Loucy (cell line): ENCODE results near the gene CACNA1D.

Experiments
- H2AFZ ChIP-seq: fragments of 200-600 bp; sonication (generic); 2 replicates; pipeline ENCODE4 v1.6.0; 2016; ENCODE audit warnings: antibody characterized with exemption, mild to moderate bottlenecking, low read length, moderate library complexity
- H3F3A ChIP-seq: fragments of 200-600 bp; 2 replicates; pipeline ENCODE4 v1.6.0; 2016; ENCODE audit warnings: antibody characterized with exemption, low read depth, mild to moderate bottlenecking
- H3K27me3 ChIP-seq: fragments of 200-600 bp; sonication (generic); 2 replicates; pipeline ENCODE4 v1.6.1; 2014; ENCODE audit warnings: low read length, mild to moderate bottlenecking; ENCODE audit not compliant: insufficient read depth, poor library complexity, severe bottlenecking
- H3K36me3 ChIP-seq: fragments of 200-600 bp; sonication (generic); 2 replicates; pipeline ENCODE4 v1.6.1; 2016; ENCODE audit warnings: low read length; ENCODE audit not compliant: insufficient read depth
- H3K4me1 ChIP-seq: fragments of 200-600 bp; sonication (generic); 2 replicates; pipeline ENCODE4 v1.5.1; 2014; ENCODE audit warnings: low read length, mild to moderate bottlenecking; ENCODE audit not compliant: insufficient read depth, poor library complexity, severe bottlenecking
- H3K4me2 ChIP-seq: fragments of 200-600 bp; sonication (generic); 2 replicates; pipeline ENCODE4 v1.6.0; 2014; ENCODE audit warnings: antibody characterized with exemption, low read length, low read depth, mild to moderate bottlenecking; ENCODE audit not compliant: poor library complexity, severe bottlenecking
- H3K4me3 ChIP-seq: fragments of 200-600 bp; sonication (generic); 2 replicates; pipeline ENCODE4 v1.5.1; 2014; ENCODE audit warnings: low read length, mild to moderate bottlenecking, mixed read lengths; ENCODE audit not compliant: poor library complexity, severe bottlenecking
- H3K79me2 ChIP-seq: fragments of 200-600 bp; sonication (generic); 2 replicates; pipeline ENCODE4 v1.6.1; 2014; ENCODE audit warnings: low read length; ENCODE audit not compliant: insufficient read depth
- H3K9ac ChIP-seq: fragments of 200-600 bp; sonication (generic); 2 replicates; pipeline ENCODE4 v1.6.0; 2014; ENCODE audit warnings: mild to moderate bottlenecking, low read depth, low read length, moderate library complexity; ENCODE audit not compliant: poor library complexity, severe bottlenecking
- H3K9me2 ChIP-seq: fragments of 200-600 bp; sonication (generic); replicated peaks from 2 replicates; pipeline ENCODE4 v1.6.1; 2016; ENCODE audit warnings: low read depth, low read length, mixed read lengths
- H3K9me3 ChIP-seq: fragments of 200-600 bp; sonication (generic); 2 replicates; pipeline ENCODE4 v1.6.1; 2014; ENCODE audit warnings: mild to moderate bottlenecking, antibody characterized with exemption, low read length, low read depth; ENCODE audit not compliant: insufficient read depth
- H4K20me1 ChIP-seq: fragments of 200-600 bp; sonication (generic); 2 replicates; pipeline ENCODE4 v1.6.0; 2014; ENCODE audit warnings: antibody characterized with exemption, low read length, mild to moderate bottlenecking; ENCODE audit not compliant: insufficient read depth, poor library complexity, severe bottlenecking
- EZH2phosphoT487 ChIP-seq: fragments of 200-600 bp; IDR thresholded peaks from 2 replicates; pipeline ENCODE4 v1.6.1; 2018; ENCODE audit warnings: antibody characterized with exemption, mild to moderate bottlenecking, moderate library complexity, borderline replicate concordance
- TF ChIP-seq, protein P1 (sequence below): fragments of 200-600 bp; sonication (generic); conservative IDR thresholded peaks from 2 replicates; pipeline ENCODE4 v1.5.1; 2014; ENCODE audit warnings: mild to moderate bottlenecking, antibody characterized with exemption, low read length

CACNA1D gene

DNA sequence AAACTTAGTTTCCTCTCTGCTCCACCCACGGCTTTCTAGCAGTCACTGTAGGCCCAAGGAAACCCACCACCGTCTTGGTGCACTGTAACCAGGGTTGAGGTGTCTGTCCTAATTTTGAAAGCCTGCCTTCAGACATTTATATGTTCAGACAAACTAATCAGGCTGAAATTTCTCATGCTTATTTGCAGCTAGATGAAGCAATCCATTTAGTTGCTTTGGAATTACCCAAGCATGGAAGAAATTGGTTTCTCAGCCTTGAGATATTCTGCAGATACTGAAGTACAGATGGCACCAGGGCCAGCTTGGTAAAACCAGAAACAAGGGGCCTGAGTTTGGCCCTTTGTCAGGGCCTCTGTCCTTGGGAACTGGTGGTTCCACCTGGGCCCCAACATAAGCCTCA, 105.4 kb downstream of the CACNA1D start:
- Histone ChIP-seq H3K36me3 (no peaks in the 10 kb centered on the region), H3K4me3 (no peak overlapping the region), H3K9me3 (no peaks in the 10 kb centered on the region), H3K27me3 (no peaks in the 10 kb centered on the region), H3K9me2 (no peaks in the 10 kb centered on the region), H4K20me1 (no peaks in the 10 kb centered on the region), H3K4me2 (no peak overlapping the region), H3K9ac (no peak overlapping the region), H3K79me2 (no peaks in the 10 kb centered on the region), H2AFZ (no peak overlapping the region), H3F3A (0 out of 2 replicates have a peak, but pooled peaks cover 4% of the 10 kb centered on the region), H3K4me1 (peaks cover 21% of the 10 kb centered on the region)
- no peak for TF ChIP-seq EZH2phosphoT487
- TF ChIP-seq, protein P1, sequence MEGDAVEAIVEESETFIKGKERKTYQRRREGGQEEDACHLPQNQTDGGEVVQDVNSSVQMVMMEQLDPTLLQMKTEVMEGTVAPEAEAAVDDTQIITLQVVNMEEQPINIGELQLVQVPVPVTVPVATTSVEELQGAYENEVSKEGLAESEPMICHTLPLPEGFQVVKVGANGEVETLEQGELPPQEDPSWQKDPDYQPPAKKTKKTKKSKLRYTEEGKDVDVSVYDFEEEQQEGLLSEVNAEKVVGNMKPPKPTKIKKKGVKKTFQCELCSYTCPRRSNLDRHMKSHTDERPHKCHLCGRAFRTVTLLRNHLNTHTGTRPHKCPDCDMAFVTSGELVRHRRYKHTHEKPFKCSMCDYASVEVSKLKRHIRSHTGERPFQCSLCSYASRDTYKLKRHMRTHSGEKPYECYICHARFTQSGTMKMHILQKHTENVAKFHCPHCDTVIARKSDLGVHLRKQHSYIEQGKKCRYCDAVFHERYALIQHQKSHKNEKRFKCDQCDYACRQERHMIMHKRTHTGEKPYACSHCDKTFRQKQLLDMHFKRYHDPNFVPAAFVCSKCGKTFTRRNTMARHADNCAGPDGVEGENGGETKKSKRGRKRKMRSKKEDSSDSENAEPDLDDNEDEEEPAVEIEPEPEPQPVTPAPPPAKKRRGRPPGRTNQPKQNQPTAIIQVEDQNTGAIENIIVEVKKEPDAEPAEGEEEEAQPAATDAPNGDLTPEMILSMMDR, result no peak

DNA sequence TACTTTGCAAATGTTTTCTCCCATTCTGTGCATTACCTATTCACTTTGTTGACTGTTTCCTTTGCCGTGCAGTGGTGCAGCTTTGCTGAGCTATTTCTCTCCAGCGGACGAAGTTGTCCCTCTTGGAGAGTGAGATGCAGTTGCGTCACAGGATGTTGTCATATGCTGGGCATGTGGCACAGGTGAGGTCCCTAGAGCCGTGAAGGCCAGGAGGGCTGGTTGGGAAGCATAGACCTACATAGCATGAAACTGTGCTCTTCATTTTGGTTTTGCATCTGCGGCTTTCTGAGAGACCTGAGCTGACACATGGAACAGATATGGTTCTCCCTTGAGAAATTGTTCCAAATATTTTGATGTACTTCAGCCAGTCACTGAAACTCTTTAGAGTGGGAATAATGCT, 108.5 kb downstream of the CACNA1D start:
- H3F3A ChIP-seq, result 0 out of 2 replicates have a peak, but pooled peaks cover 2% of the 10 kb centered on the region
- no peaks in the 10 kb centered on the region; the same call in 1 of the 2 replicates for H3K9me3 ChIP-seq
- no peak overlapping the region for H2AFZ ChIP-seq
- no peaks in the 10 kb centered on the region for H3K79me2 ChIP-seq
- no peak overlapping the region for H3K9ac ChIP-seq
- no peaks in the 10 kb centered on the region for H3K27me3 ChIP-seq
- no peak overlapping the region for H3K4me2 ChIP-seq
- H3K4me3 ChIP-seq, result no peak overlapping the region
- TF ChIP-seq, protein P1, result no peak
- TF ChIP-seq EZH2phosphoT487, result no peak
- peaks cover 8% of the 10 kb centered on the region for H3K4me1 ChIP-seq
- H4K20me1 ChIP-seq, result no peaks in the 10 kb centered on the region
- H3K36me3 ChIP-seq, result no peaks in the 10 kb centered on the region
- H3K9me2 ChIP-seq, result no peaks in the 10 kb centered on the region

DNA sequence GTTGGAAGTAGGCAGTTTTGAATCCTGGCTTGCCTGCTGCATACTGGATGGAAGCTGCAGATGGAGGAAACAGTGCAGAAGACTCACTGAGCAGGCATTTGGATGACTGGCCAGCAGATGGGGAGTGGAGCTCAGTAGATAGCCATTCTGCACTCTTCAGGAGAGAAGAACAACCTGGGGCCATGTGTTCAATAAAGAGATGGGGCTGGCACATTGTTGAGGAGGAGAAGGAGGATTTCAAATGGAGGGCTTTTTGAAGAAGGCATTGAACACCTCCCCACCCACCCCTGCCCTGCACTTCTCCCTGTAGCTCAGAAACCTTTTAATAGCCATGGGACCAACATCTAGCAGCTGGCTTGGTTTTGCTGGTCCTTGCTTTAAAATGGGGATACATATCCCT, 109.8 kb downstream of the CACNA1D start:
- H2AFZ ChIP-seq, result no peak overlapping the region
- H3K9me3 ChIP-seq, result no peaks in the 10 kb centered on the region; the same call in 1 of the 2 replicates
- H3K79me2 ChIP-seq, result no peaks in the 10 kb centered on the region
- no peaks in the 10 kb centered on the region for H3K36me3 ChIP-seq
- no peak overlapping the region for H3K4me3 ChIP-seq
- no peaks in the 10 kb centered on the region for H3F3A ChIP-seq
- TF ChIP-seq EZH2phosphoT487, result no peak
- TF ChIP-seq, protein P1, result no peak
- H3K9ac ChIP-seq, result no peak overlapping the region
- no peak overlapping the region for H3K4me2 ChIP-seq
- no peaks in the 10 kb centered on the region for H3K9me2 ChIP-seq
- H3K4me1 ChIP-seq, result no peaks in the 10 kb centered on the region
- H4K20me1 ChIP-seq, result no peaks in the 10 kb centered on the region
- H3K27me3 ChIP-seq, result no peaks in the 10 kb centered on the region
